Smooth muscle cell (in vitro differentiated cells): ENCODE results near the gene NUDT15. TPM values are rescaled to one million over a fixed set of nuclear protein-coding genes. Genes with fewer than 3 reads are reported as not detected.

ENCODE experiments used
- DNase-seq: peaks from one replicate; lab custom pipeline; 2025; ENCODE audit not compliant: unreplicated experiment; lab: John Stamatoyannopoulos, UW
- H2AFZ ChIP-seq: fragments of 200-600 bp; sonication (generic); 2 replicates; pipeline ENCODE4 v1.6.0; 2016; ENCODE audit warnings: antibody characterized with exemption, low read depth, mild to moderate bottlenecking
- H3F3A ChIP-seq: fragments of 200-600 bp; sonication (generic); 2 replicates; pipeline ENCODE4 v1.6.0; 2017; ENCODE audit warnings: antibody characterized with exemption, low read depth
- H3K27ac ChIP-seq: fragments of 200-600 bp; sonication (generic); 2 replicates; pipeline ENCODE4 v1.5.1; 2016; ENCODE audit warnings: low read depth, mild to moderate bottlenecking
- H3K27me3 ChIP-seq: fragments of 200-600 bp; sonication (generic); 2 replicates; pipeline ENCODE4 v1.6.1; 2016; ENCODE audit warnings: low read depth, mild to moderate bottlenecking
- H3K36me3 ChIP-seq: fragments of 200-600 bp; sonication (generic); 2 replicates; pipeline ENCODE4 v1.5.1; 2016; ENCODE audit warnings: low read depth
- H3K4me1 ChIP-seq: fragments of 200-600 bp; sonication (generic); 2 replicates; pipeline ENCODE4 v1.5.1; 2016; ENCODE audit warnings: low read depth
- H3K4me2 ChIP-seq: fragments of 200-600 bp; sonication (generic); 2 replicates; pipeline ENCODE4 v1.6.0; 2016; ENCODE audit warnings: mild to moderate bottlenecking
- H3K4me3 ChIP-seq: fragments of 200-600 bp; sonication (generic); 2 replicates; pipeline ENCODE4 v1.5.1; 2016; ENCODE audit warnings: mild to moderate bottlenecking
- H3K79me2 ChIP-seq: fragments of 200-600 bp; sonication (generic); 2 replicates; pipeline ENCODE4 v1.6.0; 2016; ENCODE audit warnings: low read depth, mild to moderate bottlenecking
- H3K9ac ChIP-seq: fragments of 200-600 bp; sonication (generic); 2 replicates; pipeline ENCODE4 v1.6.0; 2016; ENCODE audit warnings: low read depth
- H3K9me3 ChIP-seq: fragments of 200-600 bp; sonication (generic); replicated peaks from 2 replicates; pipeline ENCODE4 v1.5.1; 2016; ENCODE audit warnings: low read depth
- H4K20me1 ChIP-seq: fragments of 200-600 bp; sonication (generic); 2 replicates; pipeline ENCODE4 v1.6.0; 2016; ENCODE audit warnings: low read depth
- CTCF ChIP-seq: fragments of 200-600 bp; sonication (generic); IDR thresholded peaks from 2 replicates; pipeline ENCODE4 v1.5.1; 2017; ENCODE audit warnings: borderline replicate concordance, mild to moderate bottlenecking, antibody characterized with exemption; ENCODE audit not compliant: insufficient read depth, poor library complexity, severe bottlenecking
- WGBS: methylation state at CpG from one replicate; pipeline ENCODE4 v1.1.7; 2016; ENCODE audit warnings: low lambda C conversion rate; 5-methylcytosine and 5-hydroxymethylcytosine counted together
- polyA plus RNA-seq: library from polyadenylated mRNA; unstranded; fragments of >200 nt; fragmentation: Nextera tagmentation; extraction: Ambion mirVana; gene quantifications from 2 replicates; pipeline ENCODE4 v1.2.1, GENCODE V29; 2016
- total RNA-seq: library from RNA; depleted of rRNA; stranded (reverse); fragments of >200 nt; gene quantifications from 2 replicates; pipeline ENCODE4 v1.2.3, GENCODE V29; 2014

Gene NUDT15
- total and polyA plus RNA-seq, 2 experiments from 2014 or later, result 6.9 to 17.4 TPM

GRCh38 chr13:48009284-48009683, 28.2 kb upstream of the NUDT15 start:
- Histone ChIP-seq H3K9ac (no peak overlapping the region), H3K27me3 (no peaks in the 10 kb centered on the region), H3F3A (no peaks in the 10 kb centered on the region), H3K4me2 (no peak overlapping the region), H3K27ac (peak overlapping the region; percentile 52), H4K20me1 (no peaks in the 10 kb centered on the region), H2AFZ (no peak overlapping the region), H3K79me2 (no peaks in the 10 kb centered on the region), H3K9me3 (no peaks in the 10 kb centered on the region), H3K4me1 (no peaks in the 10 kb centered on the region), H3K36me3 (no peaks in the 10 kb centered on the region), H3K4me3 (no peak overlapping the region)
- no peak for TF ChIP-seq CTCF
- no peak for DNase-seq
- WGBS, result 50% methylated on average over 1 of the region's 1 CpG

- Histone ChIP-seq H2AFZ (no peak overlapping the region), H3K4me3 (no peak overlapping the region), H3K9me3 (no peaks in the 10 kb centered on the region), H3K4me2 (no peak overlapping the region), H3K36me3 (no peaks in the 10 kb centered on the region), H3K4me1 (no peaks in the 10 kb centered on the region), H3K79me2 (no peaks in the 10 kb centered on the region), H3K9ac (no peak overlapping the region), H3F3A (no peaks in the 10 kb centered on the region), H4K20me1 (no peaks in the 10 kb centered on the region), H3K27ac (no peak overlapping the region), H3K27me3 (no peaks in the 10 kb centered on the region)
- no peak for TF ChIP-seq CTCF
- 65% methylated on average over 4 of the region's 4 CpGs for WGBS
- no peak for DNase-seq
These were observed 26.8 kb upstream of the NUDT15 start for GRCh38 chr13:48010698-48011097.

- Histone ChIP-seq H3K36me3 (no peaks in the 10 kb centered on the region), H3K27ac (no peak overlapping the region), H3K4me3 (no peak overlapping the region), H3F3A (no peaks in the 10 kb centered on the region), H3K9ac (no peak overlapping the region), H2AFZ (no peak overlapping the region), H3K4me2 (no peak overlapping the region), H3K27me3 (no peaks in the 10 kb centered on the region), H4K20me1 (no peaks in the 10 kb centered on the region), H3K4me1 (no peaks in the 10 kb centered on the region), H3K9me3 (no peaks in the 10 kb centered on the region), H3K79me2 (no peaks in the 10 kb centered on the region)
- WGBS, result 93% methylated on average over 1 of the region's 1 CpG
- no peak for DNase-seq
- TF ChIP-seq CTCF, result no peak
These were observed 24.9 kb upstream of the NUDT15 start for GRCh38 chr13:48012668-48013067.

- Histone ChIP-seq H4K20me1 (no peaks in the 10 kb centered on the region), H3K79me2 (no peaks in the 10 kb centered on the region), H3K9ac (no peak overlapping the region), H3K4me1 (no peaks in the 10 kb centered on the region), H3K4me3 (no peak overlapping the region), H3K36me3 (no peaks in the 10 kb centered on the region), H3F3A (no peaks in the 10 kb centered on the region), H3K9me3 (no peaks in the 10 kb centered on the region), H3K27me3 (no peaks in the 10 kb centered on the region), H2AFZ (no peak overlapping the region), H3K27ac (no peak overlapping the region), H3K4me2 (no peak overlapping the region)
- no peak for TF ChIP-seq CTCF
- 88% methylated on average over 2 of the region's 2 CpGs for WGBS
- no peak for DNase-seq
These were observed 23.2 kb upstream of the NUDT15 start for GRCh38 chr13:48014359-48014758.
